Mesendoderm (in vitro differentiated cells): ENCODE measurements around the gene HMOX2.
A peak's percentile ranks its signal among the peaks of the same experiment; 100 is the strongest.

Source experiments
- DNase-seq: peaks from one replicate; pipeline ENCODE4 v3.0.0; 2013
- H2AK5ac ChIP-seq: 2 replicates; pipeline ENCODE4 v1.6.1; 2013; ENCODE audit warnings: low read length, inconsistent platforms
- H2BK120ac ChIP-seq: 2 replicates; pipeline ENCODE4 v1.6.1; 2013; ENCODE audit warnings: low read depth, mild to moderate bottlenecking, low read length, moderate library complexity, mixed read lengths
- H2BK15ac ChIP-seq: replicated peaks from 2 replicates; pipeline ENCODE4 v1.6.1; 2013; ENCODE audit warnings: low read depth, mild to moderate bottlenecking, moderate library complexity
- H2BK5ac ChIP-seq: 2 replicates; pipeline ENCODE4 v1.6.1; 2013; ENCODE audit warnings: low read length, inconsistent platforms
- H3K18ac ChIP-seq: 2 replicates; pipeline ENCODE4 v1.6.1; 2013; ENCODE audit warnings: mild to moderate bottlenecking, low read length, mixed read lengths
- H3K23ac ChIP-seq: one replicate; pipeline ENCODE4 v1.6.1; 2013; ENCODE audit warnings: low read length
- H3K27ac ChIP-seq: 2 replicates; pipeline ENCODE4 v1.5.1; 2013; ENCODE audit warnings: low read depth, mild to moderate bottlenecking, inconsistent platforms, low read length, moderate library complexity
- H3K27me3 ChIP-seq: 2 replicates; pipeline ENCODE4 v1.6.1; 2013; ENCODE audit warnings: low read length, control low read depth, mild to moderate bottlenecking, inconsistent platforms; ENCODE audit not compliant: insufficient read depth, poor library complexity
- H3K36me3 ChIP-seq: 2 replicates; pipeline ENCODE4 v1.6.1; 2013; ENCODE audit warnings: low read length, inconsistent platforms; ENCODE audit not compliant: control insufficient read depth, insufficient read depth
- H3K4ac ChIP-seq: one replicate; pipeline ENCODE4 v1.6.1; 2013; ENCODE audit warnings: low read depth, mild to moderate bottlenecking, low read length, moderate library complexity
- H3K4me1 ChIP-seq: 2 replicates; pipeline ENCODE4 v1.6.1; 2013; ENCODE audit warnings: low read depth, low read length, inconsistent platforms; ENCODE audit not compliant: control insufficient read depth
- H3K4me2 ChIP-seq: 2 replicates; pipeline ENCODE4 v1.6.1; 2013; ENCODE audit warnings: low read length
- H3K4me3 ChIP-seq: 2 replicates; pipeline ENCODE4 v1.5.1; 2013; ENCODE audit warnings: mild to moderate bottlenecking, low read length
- H3K56ac ChIP-seq: one replicate; pipeline ENCODE4 v1.6.1; 2013; ENCODE audit warnings: low read length
- H3K79me1 ChIP-seq: 2 replicates; pipeline ENCODE4 v1.6.1; 2013; ENCODE audit warnings: low read length, inconsistent platforms
- H3K79me2 ChIP-seq: 2 replicates; pipeline ENCODE4 v1.6.1; 2013; ENCODE audit warnings: mild to moderate bottlenecking, low read length; ENCODE audit not compliant: control insufficient read depth, insufficient read depth
- H3K9ac ChIP-seq: 2 replicates; pipeline ENCODE4 v1.6.1; 2013; ENCODE audit warnings: low read length, inconsistent platforms
- H4K5ac ChIP-seq: one replicate; pipeline ENCODE4 v1.6.1; 2013; ENCODE audit warnings: low read length
- H4K8ac ChIP-seq: one replicate; pipeline ENCODE4 v1.6.1; 2013; ENCODE audit warnings: low read depth, mild to moderate bottlenecking, control low read depth, low read length, moderate library complexity
- WGBS: extraction: QIAGEN DNeasy Blood & Tissue Kit; methylation state at CpG from one replicate; pipeline ENCODE4 v1.1.7; 2013; ENCODE audit warnings: low lambda C conversion rate, missing lambda C conversion rate; ENCODE audit not compliant: insufficient coverage; ENCODE audit errors: extremely low coverage; 5-methylcytosine and 5-hydroxymethylcytosine counted together

The HMOX2 gene

GRCh38 chr16:4544473-4544872, 68.3 kb downstream of the HMOX2 start:
- no peak overlapping the region for H3K23ac ChIP-seq
- no peaks in the 10 kb centered on the region for H3K36me3 ChIP-seq
- no peak overlapping the region for H3K18ac ChIP-seq
- H3K4ac ChIP-seq, result no peak overlapping the region
- WGBS, result no CpG with 5 or more reads among the region's 8 CpGs
- no peak overlapping the region for H2BK15ac ChIP-seq
- no peaks in the 10 kb centered on the region for H3K79me1 ChIP-seq
- no peak overlapping the region for H3K4me3 ChIP-seq
- DNase-seq, result no peak
- H2BK5ac ChIP-seq, result no peak overlapping the region
- H3K9ac ChIP-seq, result no peak overlapping the region
- H3K4me2 ChIP-seq, result no peak overlapping the region
- no peak overlapping the region for H4K8ac ChIP-seq
- no peaks in the 10 kb centered on the region for H3K4me1 ChIP-seq
- no peak overlapping the region for H2AK5ac ChIP-seq
- no peaks in the 10 kb centered on the region for H3K27me3 ChIP-seq
- no peaks in the 10 kb centered on the region for H3K79me2 ChIP-seq
- no peak overlapping the region for H2BK120ac ChIP-seq
- no peak overlapping the region for H4K5ac ChIP-seq
- peak overlapping the region; percentile 15 for H3K56ac ChIP-seq
- H3K27ac ChIP-seq, result no peak overlapping the region

GRCh38 chr16:4548124-4548523, 71.9 kb downstream of the HMOX2 start:
- Histone ChIP-seq H3K4me2 (no peak overlapping the region), H3K9ac (no peak overlapping the region), H4K8ac (no peak overlapping the region), H3K4me3 (no peak overlapping the region), H3K79me1 (no peaks in the 10 kb centered on the region), H3K4me1 (no peaks in the 10 kb centered on the region), H3K18ac (no peak overlapping the region), H3K27me3 (no peaks in the 10 kb centered on the region), H3K36me3 (no peaks in the 10 kb centered on the region), H3K27ac (no peak overlapping the region), H3K79me2 (no peaks in the 10 kb centered on the region), H2AK5ac (no peak overlapping the region), H4K5ac (no peak overlapping the region), H3K56ac (no peak overlapping the region), H2BK120ac (no peak overlapping the region), H3K4ac (no peak overlapping the region), H2BK5ac (no peak overlapping the region), H2BK15ac (no peak overlapping the region), H3K23ac (no peak overlapping the region)
- no CpG with 5 or more reads among the region's 13 CpGs for WGBS
- no peak for DNase-seq

GRCh38 chr16:4550591-4550990, 74.4 kb downstream of the HMOX2 start:
- H3K4me1 ChIP-seq, result no peaks in the 10 kb centered on the region
- peak overlapping the region; percentile 45 for H3K23ac ChIP-seq
- H2BK120ac ChIP-seq, result no peak overlapping the region
- H3K27ac ChIP-seq, result no peak overlapping the region
- H3K4ac ChIP-seq, result no peak overlapping the region
- no peak overlapping the region for H4K8ac ChIP-seq
- DNase-seq, result no peak
- no peak overlapping the region for H2BK15ac ChIP-seq
- no peak overlapping the region for H3K18ac ChIP-seq
- no peak overlapping the region for H3K9ac ChIP-seq
- no CpG with 5 or more reads among the region's 4 CpGs for WGBS
- H3K4me3 ChIP-seq, result no peak overlapping the region
- H3K56ac ChIP-seq, result no peak overlapping the region
- no peak overlapping the region for H4K5ac ChIP-seq
- no peaks in the 10 kb centered on the region for H3K27me3 ChIP-seq
- H3K4me2 ChIP-seq, result no peak overlapping the region
- no peak overlapping the region for H2AK5ac ChIP-seq
- H3K36me3 ChIP-seq, result no peaks in the 10 kb centered on the region
- no peak overlapping the region for H2BK5ac ChIP-seq
- H3K79me1 ChIP-seq, result no peaks in the 10 kb centered on the region
- no peaks in the 10 kb centered on the region for H3K79me2 ChIP-seq

GRCh38 chr16:4552541-4552940, 76.3 kb downstream of the HMOX2 start:
- no peak overlapping the region for H2AK5ac ChIP-seq
- H4K8ac ChIP-seq, result no peak overlapping the region
- WGBS, result no CpG with 5 or more reads among the region's 3 CpGs
- H3K4me2 ChIP-seq, result no peak overlapping the region
- H3K36me3 ChIP-seq, result no peaks in the 10 kb centered on the region
- no peak overlapping the region for H3K4me3 ChIP-seq
- no peak overlapping the region for H2BK120ac ChIP-seq
- H3K18ac ChIP-seq, result no peak overlapping the region
- H3K4ac ChIP-seq, result no peak overlapping the region
- H4K5ac ChIP-seq, result no peak overlapping the region
- no peak overlapping the region for H2BK15ac ChIP-seq
- no peak for DNase-seq
- no peak overlapping the region for H3K56ac ChIP-seq
- no peak overlapping the region for H3K27ac ChIP-seq
- H3K9ac ChIP-seq, result no peak overlapping the region
- no peaks in the 10 kb centered on the region for H3K79me2 ChIP-seq
- no peak overlapping the region for H2BK5ac ChIP-seq
- no peaks in the 10 kb centered on the region for H3K79me1 ChIP-seq
- no peak overlapping the region for H3K23ac ChIP-seq
- H3K27me3 ChIP-seq, result no peaks in the 10 kb centered on the region
- H3K4me1 ChIP-seq, result no peaks in the 10 kb centered on the region

- H3K36me3 ChIP-seq, result no peaks in the 10 kb centered on the region
- no peak within 1 kb of the TSS for H3K9ac ChIP-seq
- DNase-seq, result peak; percentile 45
- no peak within 1 kb of the TSS for H3K4me2 ChIP-seq
- H3K27ac ChIP-seq, result no peak within 1 kb of the TSS
- H4K5ac ChIP-seq, result no peak within 1 kb of the TSS
- H2BK15ac ChIP-seq, result no peak within 1 kb of the TSS
- no peaks in the 10 kb centered on the region for H3K27me3 ChIP-seq
- H3K79me1 ChIP-seq, result no peaks in the 10 kb centered on the region
- H3K23ac ChIP-seq, result no peak within 1 kb of the TSS
- H2BK5ac ChIP-seq, result no peak within 1 kb of the TSS
- no peaks in the 10 kb centered on the region for H3K4me1 ChIP-seq
- H3K56ac ChIP-seq, result no peak within 1 kb of the TSS
- no peak within 1 kb of the TSS for H3K4ac ChIP-seq
- no peak within 1 kb of the TSS for H3K4me3 ChIP-seq
- H3K18ac ChIP-seq, result no peak within 1 kb of the TSS
- no CpG with 5 or more reads among the region's 4 CpGs for WGBS
- no peaks in the 10 kb centered on the region for H3K79me2 ChIP-seq
- H2AK5ac ChIP-seq, result no peak within 1 kb of the TSS
- H2BK120ac ChIP-seq, result no peak within 1 kb of the TSS
- no peak within 1 kb of the TSS for H4K8ac ChIP-seq
Observed at GRCh38 chr16:4556112-4556511, 79.9 kb downstream of the HMOX2 start, which contains the start of gene C16orf96. TSS of gene C16orf96 (plus strand) at chr16:4556340. CDS start at chr16:4556490, 150 bp downstream.

- no peak for DNase-seq
- no peak overlapping the region for H3K27ac ChIP-seq
- no CpG with 5 or more reads among the region's 14 CpGs for WGBS
Observed at GRCh38 chr16:4556580-4556979, 80.4 kb downstream of the HMOX2 start.

More at GRCh38 chr16:4556580-4556979, 80.4 kb downstream of the HMOX2 start:
- Histone ChIP-seq H2AK5ac (no peak overlapping the region), H3K36me3 (no peaks in the 10 kb centered on the region), H4K8ac (no peak overlapping the region), H3K4me2 (no peak overlapping the region), H3K79me1 (no peaks in the 10 kb centered on the region), H2BK120ac (no peak overlapping the region), H3K4me3 (no peak overlapping the region), H3K4ac (no peak overlapping the region), H4K5ac (no peak overlapping the region), H2BK15ac (no peak overlapping the region), H3K56ac (no peak overlapping the region), H3K27me3 (no peaks in the 10 kb centered on the region), H3K79me2 (no peaks in the 10 kb centered on the region), H3K4me1 (no peaks in the 10 kb centered on the region), H2BK5ac (no peak overlapping the region), H3K18ac (no peak overlapping the region), H3K9ac (no peak overlapping the region), H3K23ac (no peak overlapping the region)
